ENCODE results near the gene CDK15. TPM values are rescaled to one million over a fixed set of nuclear protein-coding genes. Genes with fewer than 3 reads are reported as not detected.

Gene CDK15
- total RNA-seq, 2 donors from 2014 or later = 0.47 to 0.72 TPM

- H3K36me3 ChIP-seq = no peaks in the 10 kb centered on the region
- no peak for TF ChIP-seq CTCF (IDR thresholded peaks at IDR 0.05)
- no peak overlapping the region for H3K4me3 ChIP-seq
- no peak overlapping the region for H3K9ac ChIP-seq (ENCODE audit: low read depth in 2 of 2, low read length in 2 of 2)
- no peaks in the 10 kb centered on the region for H3K4me1 ChIP-seq
- no peaks in the 10 kb centered on the region for H3K27me3 ChIP-seq
- H3K9me3 ChIP-seq = no peaks in the 10 kb centered on the region
- no peak overlapping the region for H3K27ac ChIP-seq
- DNase-seq = no peak
- intact Hi-C loops (cut with DNase I) = no loop called here
These were observed 118.7 kb downstream of the CDK15 start for GRCh38 chr2:201925056-201925455.

GRCh38 chr2:201926067-201926466, 119.7 kb downstream of the CDK15 start:
- DNase-seq = no peak
- no peak for TF ChIP-seq CTCF (IDR thresholded peaks at IDR 0.05)
- Histone ChIP-seq H3K4me1 (no peaks in the 10 kb centered on the region), H3K9me3 (no peaks in the 10 kb centered on the region), H3K9ac (ENCODE audit: low read depth in 2 of 2, low read length in 2 of 2) (no peak overlapping the region), H3K36me3 (no peaks in the 10 kb centered on the region), H3K4me3 (no peak overlapping the region), H3K27me3 (no peaks in the 10 kb centered on the region), H3K27ac (no peak overlapping the region)
- intact Hi-C loops (cut with DNase I) = no loop called here

DNA sequence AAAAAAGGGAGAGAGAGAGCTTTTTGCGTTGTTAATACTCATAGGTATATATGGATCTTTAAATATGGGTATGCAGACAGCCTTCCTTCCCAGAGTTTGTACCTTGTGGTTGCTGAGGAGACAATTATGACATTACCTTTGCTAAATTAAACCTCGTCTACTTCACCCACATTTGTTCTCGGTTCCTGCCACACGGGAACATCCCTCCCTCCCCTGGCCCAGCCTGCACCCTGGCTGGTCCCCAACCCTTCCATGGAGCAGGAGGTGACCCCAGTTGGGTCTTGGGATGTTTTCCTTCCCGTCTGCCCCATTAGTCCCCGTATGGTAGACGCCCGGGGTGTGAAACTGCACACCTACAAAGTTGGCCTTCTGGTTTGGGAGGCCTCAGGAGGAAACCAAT, 122.0 kb downstream of the CDK15 start:
- Histone ChIP-seq H3K27ac (no peak overlapping the region), H3K4me1 (no peaks in the 10 kb centered on the region), H3K4me3 (no peak overlapping the region), H3K9me3 (no peaks in the 10 kb centered on the region), H3K9ac (ENCODE audit: low read depth in 2 of 2, low read length in 2 of 2) (no peak overlapping the region), H3K36me3 (no peaks in the 10 kb centered on the region), H3K27me3 (no peaks in the 10 kb centered on the region)
- intact Hi-C loops (cut with DNase I) = no loop called here
- no peak for DNase-seq
- TF ChIP-seq CTCF (IDR thresholded peaks at IDR 0.05) = no peak

- intact Hi-C loops (cut with DNase I) = no loop called here
- Histone ChIP-seq H3K4me3 (no peak overlapping the region), H3K27me3 (no peaks in the 10 kb centered on the region), H3K36me3 (no peaks in the 10 kb centered on the region), H3K4me1 (no peaks in the 10 kb centered on the region), H3K27ac (no peak overlapping the region), H3K9me3 (no peaks in the 10 kb centered on the region), H3K9ac (ENCODE audit: low read depth in 2 of 2, low read length in 2 of 2) (no peak overlapping the region)
- DNase-seq = no peak
- TF ChIP-seq CTCF (IDR thresholded peaks at IDR 0.05) = no peak
These were observed 123.1 kb downstream of the CDK15 start for GRCh38 chr2:201929281-201930026.

DNA sequence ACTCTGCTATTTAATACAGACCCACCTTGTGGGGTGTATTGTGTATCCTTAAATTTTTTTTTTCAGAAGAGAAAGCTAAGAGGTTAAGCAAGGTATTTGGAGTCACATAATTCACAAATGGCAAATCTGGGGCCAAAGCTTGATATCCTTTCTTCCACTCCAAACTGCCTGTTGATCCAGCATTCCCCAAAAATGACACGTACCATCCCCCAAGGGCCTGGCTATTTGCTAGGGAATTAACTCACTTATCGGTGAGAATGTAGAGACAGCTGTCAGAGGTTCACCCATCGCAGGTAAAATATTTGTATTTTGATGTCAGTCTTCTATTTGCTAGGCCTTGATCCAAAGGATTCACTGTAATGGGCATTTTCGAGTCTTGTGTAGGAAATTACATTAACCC, 123.7 kb downstream of the CDK15 start:
- intact Hi-C loops (cut with DNase I) = no loop called here

More for the DNA sequence above, 123.7 kb downstream of the CDK15 start:
- Histone ChIP-seq H3K27me3 (no peaks in the 10 kb centered on the region), H3K9ac (ENCODE audit: low read depth in 2 of 2, low read length in 2 of 2) (no peak overlapping the region), H3K27ac (no peak overlapping the region), H3K9me3 (no peaks in the 10 kb centered on the region), H3K4me1 (no peaks in the 10 kb centered on the region), H3K4me3 (no peak overlapping the region), H3K36me3 (no peaks in the 10 kb centered on the region)
- TF ChIP-seq CTCF (IDR thresholded peaks at IDR 0.05) = no peak
- DNase-seq = no peak
